Tibial artery (tissue), 4 donors: ENCODE results near the gene SHROOM1.

ENCODE experiments used
- DNase-seq, 2 donors: peaks; one replicate each; pipeline ENCODE4 v3.0.0-alpha.2; 2019
- H3K27ac ChIP-seq, 2 donors: fragments of 200-600 bp; sonication (generic) in 1 of 2; 1 replicate in 1 of 2; 2 replicates in 1 of 2; pipeline ENCODE4 v1.5.1; 2018 to 2019; ENCODE audit warnings: mild to moderate bottlenecking in 1 of 2
- H3K27me3 ChIP-seq, 2 donors: fragments of 200-600 bp; sonication (generic) in 1 of 2; one replicate each; pipeline versions ENCODE4 v1.5.1 to v1.6.0; 2016 to 2019
- H3K36me3 ChIP-seq, 3 donors: fragments of 200-600 bp; sonication (generic) in 2 of 3; one replicate each; pipeline ENCODE4 v1.5.1; 2016 to 2019; ENCODE audit warnings: mild to moderate bottlenecking in 2 of 3
- H3K4me1 ChIP-seq, 4 donors: fragments of 200-600 bp; sonication (generic) in 2 of 4; 1 replicate in 3 of 4; 2 replicates in 1 of 4; pipeline ENCODE4 v1.5.1; 2016 to 2019
- H3K4me3 ChIP-seq, 2 donors: fragments of 200-600 bp; sonication (generic) in 1 of 2; 1 replicate in 1 of 2; 2 replicates in 1 of 2; pipeline ENCODE4 v1.5.1; 2018 to 2019; ENCODE audit warnings: mild to moderate bottlenecking in 2 of 2
- H3K9me3 ChIP-seq, 3 donors: fragments of 200-600 bp; sonication (generic) in 1 of 3; one replicate each; pipeline ENCODE4 v1.5.1; 2016 to 2019
- CTCF ChIP-seq, 2 experiments: fragments of 200-600 bp in 1 of 2; fragments of 450-650 bp in 1 of 2; IDR thresholded peaks; one replicate each; pipeline ENCODE4 v1.5.1; 2017 to 2019; ENCODE audit warnings: antibody characterized with exemption in 2 of 2, mild to moderate bottlenecking in 1 of 2, moderate library complexity in 1 of 2
- intact Hi-C: fragments of 100-400 bp; cut with DNase I; formaldehyde crosslinking; loops from one replicate; pipeline ENCODE4 v1.15.0; 2023; ENCODE audit warnings: low total_unique reads

The SHROOM1 gene

GRCh38 chr5:132867046-132867451, 36.6 kb upstream of the SHROOM1 start:
- intact Hi-C loops: no loop called here
- peak overlapping the region; percentile 66 to 70 for H3K4me3 ChIP-seq

GRCh38 chr5:132866342-132867045, 36.0 kb upstream of the SHROOM1 start, which contains the start of the genes GDF9 and UQCRQ:
GDF9 (minus strand) TSS chr5:132866469; CDS start chr5:132864533, 1,936 bp downstream.
UQCRQ (plus strand) TSS chr5:132866642; CDS start chr5:132866882, 240 bp downstream.
- TF ChIP-seq CTCF (IDR thresholded peaks at IDR 0.05): no peak

More at GRCh38 chr5:132867046-132867451, 36.6 kb upstream of the SHROOM1 start:
- Histone ChIP-seq H3K27me3 (no peaks in the 10 kb centered on the region), H3K4me1 (peaks cover 0 to 18% (median 12%) of the 10 kb centered on the region in 4 donors), H3K9me3 (no peaks in the 10 kb centered on the region), H3K36me3 (peaks cover 5 to 33% (median 29%) of the 10 kb centered on the region in 3 donors), H3K27ac (peak overlapping the region; percentile 90 to 95)
- DNase-seq: no peak
- no peak for TF ChIP-seq CTCF (IDR thresholded peaks at IDR 0.05)

GRCh38 chr5:132865668-132866341, 35.4 kb upstream of the SHROOM1 start:
- peak overlapping the region; percentile 66 to 70 for H3K4me3 ChIP-seq
- no peak for DNase-seq
- no peaks in the 10 kb centered on the region for H3K27me3 ChIP-seq
- intact Hi-C loops: no loop called here
- H3K27ac ChIP-seq: peak overlapping the region; percentile 90 to 95
- no peaks in the 10 kb centered on the region for H3K9me3 ChIP-seq
- peaks cover 0 to 18% (median 12%) of the 10 kb centered on the region in 4 donors for H3K4me1 ChIP-seq
- TF ChIP-seq CTCF (IDR thresholded peaks at IDR 0.05): no peak
- peaks cover 5 to 30% (median 24%) of the 10 kb centered on the region in 3 donors for H3K36me3 ChIP-seq

More at GRCh38 chr5:132866342-132867045, 36.0 kb upstream of the SHROOM1 start, which contains the start of the genes GDF9 and UQCRQ:
- no peaks in the 10 kb centered on the region for H3K27me3 ChIP-seq
- H3K36me3 ChIP-seq: peaks cover 5 to 30% (median 24%) of the 10 kb centered on the region in 3 donors
- H3K9me3 ChIP-seq: no peaks in the 10 kb centered on the region
- intact Hi-C loops: no loop called here
- peak within 1 kb of the TSS; percentile 90 to 95 for H3K27ac ChIP-seq
- peak; percentile 95 to 97 for DNase-seq
- H3K4me3 ChIP-seq: peak within 1 kb of the TSS; percentile 66 to 70
- H3K4me1 ChIP-seq: peaks cover 0 to 18% (median 12%) of the 10 kb centered on the region in 4 donors

- Histone ChIP-seq H3K27me3 (no peaks in the 10 kb centered on the region), H3K4me1 (peaks cover 0 to 4% (median under 1%) of the 10 kb centered on the region in 4 donors), H3K27ac (no peak overlapping the region), H3K36me3 (no peaks in the 10 kb centered on the region), H3K9me3 (no peaks in the 10 kb centered on the region), H3K4me3 (no peak overlapping the region)
- TF ChIP-seq CTCF (IDR thresholded peaks at IDR 0.05): no peak
- DNase-seq: no peak
- intact Hi-C loops: no loop called here
Observed at GRCh38 chr5:132860742-132861141, 30.3 kb upstream of the SHROOM1 start.

- no peaks in the 10 kb centered on the region for H3K9me3 ChIP-seq
- H3K27ac ChIP-seq: no peak overlapping the region
- DNase-seq: no peak
- intact Hi-C loops: no loop called here
- H3K4me1 ChIP-seq: no peaks in the 10 kb centered on the region
- no peaks in the 10 kb centered on the region for H3K36me3 ChIP-seq
- TF ChIP-seq CTCF (IDR thresholded peaks at IDR 0.05): no peak
- no peak overlapping the region for H3K4me3 ChIP-seq
- no peaks in the 10 kb centered on the region for H3K27me3 ChIP-seq
Observed at GRCh38 chr5:132859889-132860437, 29.5 kb upstream of the SHROOM1 start.
